ENCODE measurements around the gene GRB14.
A peak's percentile ranks its signal among the peaks of the same experiment; 100 is the strongest.
"Not testable (repeated sequence)": the region's sequence is repeated elsewhere in the genome, so short reads cannot be mapped to it uniquely, and the experiment has no call there.

The GRB14 gene

DNA sequence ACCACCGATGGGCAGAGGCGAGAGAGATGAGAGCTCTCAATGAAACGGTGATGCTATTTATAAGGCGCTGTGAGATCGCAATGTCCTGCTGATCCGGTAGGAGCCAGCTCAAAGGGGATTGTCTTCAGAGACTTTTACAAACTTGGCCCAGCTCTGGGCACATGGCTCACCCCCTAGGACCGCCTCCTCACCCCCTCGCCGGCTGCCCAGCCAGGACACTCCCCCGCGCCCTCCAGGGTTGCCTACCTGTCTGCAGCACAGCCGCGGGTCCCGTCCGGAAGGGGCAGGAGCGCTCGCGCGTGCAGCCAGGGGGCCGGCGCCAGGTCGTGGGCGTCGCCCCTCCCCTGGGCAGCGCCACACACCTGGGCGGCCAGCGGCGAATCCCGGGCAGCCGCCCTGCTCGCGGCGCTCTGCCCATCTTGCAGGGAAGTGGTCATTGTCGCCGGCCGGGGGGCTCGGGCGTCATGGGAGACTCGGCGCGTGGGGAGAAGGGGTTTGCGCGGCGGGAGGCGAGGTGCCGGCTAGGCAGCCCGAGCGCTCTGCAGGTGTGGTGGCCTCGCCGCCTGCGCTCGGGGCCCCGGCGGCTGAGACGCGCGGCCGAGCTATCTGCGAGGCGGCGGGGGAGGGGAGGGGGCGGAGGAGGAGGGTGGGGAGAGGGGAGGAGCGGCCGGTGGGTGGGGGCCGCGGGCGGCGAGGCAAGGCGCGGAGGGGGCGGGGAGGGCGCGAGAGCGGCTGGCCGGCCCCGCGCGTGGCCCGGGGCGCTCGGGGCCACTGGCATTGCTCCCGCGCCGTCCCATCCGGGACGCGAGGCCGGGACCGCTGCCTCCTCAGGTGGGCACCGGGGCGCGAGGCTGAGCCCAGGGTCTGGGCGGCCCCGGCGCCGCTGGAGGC lies at the start of gene GRB14:
Gene GRB14, minus strand, starts transcription at position 610 of the 891 bp plus-strand sequence. Its CDS starts 173 bp downstream, at position 437.
- DNase-seq (ENCODE audit: low read depth, low spot score) = peak; percentile 75

DNA sequence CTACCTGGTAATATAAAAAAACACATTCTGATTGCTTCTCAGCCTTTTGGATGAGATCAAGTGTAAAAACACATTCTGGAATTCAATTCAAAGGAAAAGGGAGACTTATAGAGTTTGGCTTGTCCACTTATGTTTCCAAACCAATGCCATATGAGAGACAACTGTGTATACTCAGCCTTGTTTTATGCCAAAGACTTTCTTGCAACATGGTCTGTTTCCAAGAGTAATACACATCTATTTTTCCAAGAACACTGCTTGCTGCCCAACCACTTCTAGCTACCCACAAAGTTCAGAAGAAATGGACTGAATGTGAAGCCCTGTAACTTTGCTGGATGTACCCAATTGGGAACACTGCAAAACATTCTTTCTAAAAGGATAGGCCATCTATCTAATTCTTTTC lies 48.0 kb upstream of the GRB14 start:
- no peak for DNase-seq (ENCODE audit: low read depth, low spot score)

DNA sequence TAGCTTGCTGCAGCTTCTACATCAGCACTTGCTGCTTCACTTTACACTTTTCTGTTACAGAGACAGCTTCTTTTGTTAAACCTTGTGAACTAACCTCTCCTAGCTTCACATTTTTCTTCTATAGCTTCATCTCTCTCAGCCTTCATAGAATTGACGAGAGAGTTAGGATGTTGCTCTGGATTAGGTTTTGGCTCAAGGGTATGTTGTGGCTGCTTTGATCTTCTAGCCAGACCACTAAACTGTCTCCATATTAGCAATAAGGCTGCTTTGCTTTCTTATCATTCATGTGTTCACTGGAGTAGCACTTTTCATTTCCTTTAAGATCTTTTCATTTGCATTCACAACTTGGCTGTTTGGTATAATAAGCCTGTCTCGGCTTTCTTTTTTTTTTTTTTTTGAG lies 46.3 kb upstream of the GRB14 start:
- no peak for DNase-seq (ENCODE audit: low read depth, low spot score)

DNA sequence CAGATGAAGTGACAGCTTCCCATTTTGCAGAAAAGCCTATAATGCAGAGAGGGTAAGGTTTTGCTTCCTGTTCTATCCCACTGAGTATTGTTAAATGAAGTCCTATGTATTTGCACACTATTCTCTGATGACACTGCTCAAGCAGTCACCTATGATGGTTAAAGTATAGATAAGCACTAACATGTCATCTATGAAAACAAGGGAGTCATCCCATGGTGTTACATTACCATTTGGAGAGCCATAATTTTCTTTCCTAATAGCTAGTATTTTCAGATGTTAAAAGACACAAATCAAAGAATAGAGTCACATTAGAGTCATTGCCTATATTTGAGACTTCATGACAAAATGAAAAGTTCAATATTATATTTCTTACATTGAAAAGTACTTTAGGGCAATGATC lies 42.8 kb upstream of the GRB14 start:
- DNase-seq (ENCODE audit: low read depth, low spot score) = no peak

DNA sequence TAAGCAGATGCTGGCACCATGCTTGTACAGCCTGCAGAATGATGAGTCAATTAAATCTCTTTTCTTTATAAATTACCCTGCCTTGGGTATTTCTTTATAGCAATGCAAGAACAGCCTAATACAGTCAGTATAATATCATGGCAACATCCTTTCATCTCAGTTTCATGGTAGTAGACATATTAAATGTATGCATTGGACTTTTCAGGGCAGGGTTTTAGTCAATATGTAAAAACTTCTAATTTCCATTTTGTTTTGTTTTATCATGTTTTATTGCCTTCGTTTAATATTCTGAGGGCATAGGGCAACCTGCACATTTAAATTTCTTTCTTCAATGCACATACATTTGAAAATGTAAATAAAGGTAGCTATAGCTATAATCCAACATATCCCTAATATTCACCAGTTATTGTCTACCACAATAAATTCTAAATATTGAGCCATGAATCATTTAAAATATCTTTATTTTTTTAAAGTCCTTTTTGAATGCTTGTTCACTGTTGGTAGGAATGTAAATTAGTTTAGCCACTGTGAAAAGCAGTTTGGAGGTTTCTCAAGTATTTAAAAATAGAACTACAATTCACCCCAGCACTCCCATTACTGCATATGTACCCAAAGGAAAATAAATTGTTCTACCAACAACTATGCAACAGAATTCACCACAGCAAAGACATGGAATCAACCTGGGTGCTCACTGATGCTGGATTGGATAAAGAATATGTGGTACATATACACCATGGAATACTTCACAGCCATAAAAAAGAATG lies 41.8 kb upstream of the GRB14 start:
- no peak for DNase-seq (ENCODE audit: low read depth, low spot score)

DNA sequence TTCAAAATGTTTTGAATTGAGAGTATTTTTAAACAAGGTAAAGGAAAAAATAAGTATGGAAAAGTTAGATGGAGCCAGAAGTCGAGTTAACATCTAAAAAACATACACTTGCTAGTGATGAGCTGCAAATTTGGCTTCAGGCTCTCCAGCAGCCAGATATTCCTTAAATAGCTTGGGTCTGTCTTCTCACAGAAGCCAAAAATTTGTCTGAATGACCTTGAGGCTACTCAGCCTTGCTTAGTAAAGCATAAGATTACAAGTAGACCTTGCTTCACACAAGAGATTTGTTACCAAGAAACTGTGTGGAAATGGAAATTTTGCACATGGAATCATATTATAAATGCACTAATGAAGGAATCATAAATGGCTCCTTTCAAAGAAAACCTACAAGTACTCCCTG lies 40.8 kb upstream of the GRB14 start:
- no peak for DNase-seq (ENCODE audit: low read depth, low spot score)

DNA sequence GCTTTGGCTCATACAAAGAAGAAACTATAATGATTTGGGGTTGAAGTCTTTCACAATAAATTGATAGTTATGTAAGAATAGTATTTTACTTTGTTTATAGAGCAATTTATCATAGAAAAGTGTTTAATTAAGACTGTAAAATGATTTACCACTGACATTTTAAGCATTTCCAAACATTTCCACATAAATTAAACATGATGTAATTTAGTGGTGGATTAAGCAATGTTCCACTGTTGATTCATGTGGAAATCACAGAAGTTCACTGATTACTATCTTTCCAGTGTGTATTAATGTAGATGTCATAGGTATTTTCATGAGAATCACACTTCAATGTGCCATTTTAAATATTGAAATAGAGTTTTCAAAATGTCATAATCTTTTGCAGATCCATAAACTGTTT lies 40.1 kb upstream of the GRB14 start:
- no peak for DNase-seq (ENCODE audit: low read depth, low spot score)

DNA sequence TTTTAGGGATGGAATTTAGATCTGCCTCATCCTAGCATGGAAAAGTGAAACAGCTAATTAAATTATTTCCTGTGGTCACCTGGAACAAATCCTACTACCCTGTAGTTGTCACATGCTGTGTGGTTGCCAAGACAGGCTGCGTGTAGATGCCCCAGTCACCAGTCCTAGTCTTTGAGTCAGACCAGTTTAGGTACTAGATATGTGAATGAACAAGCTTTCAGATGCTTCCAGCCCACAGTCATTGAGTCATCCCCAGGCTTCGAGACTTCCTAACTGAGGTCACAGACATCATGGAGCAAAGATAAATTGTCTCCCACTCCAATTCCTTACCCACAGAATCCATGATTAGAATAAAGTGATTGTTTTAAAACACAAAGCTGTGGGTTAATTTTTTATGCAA lies 35.8 kb upstream of the GRB14 start:
- no peak for DNase-seq (ENCODE audit: low read depth, low spot score)

DNA sequence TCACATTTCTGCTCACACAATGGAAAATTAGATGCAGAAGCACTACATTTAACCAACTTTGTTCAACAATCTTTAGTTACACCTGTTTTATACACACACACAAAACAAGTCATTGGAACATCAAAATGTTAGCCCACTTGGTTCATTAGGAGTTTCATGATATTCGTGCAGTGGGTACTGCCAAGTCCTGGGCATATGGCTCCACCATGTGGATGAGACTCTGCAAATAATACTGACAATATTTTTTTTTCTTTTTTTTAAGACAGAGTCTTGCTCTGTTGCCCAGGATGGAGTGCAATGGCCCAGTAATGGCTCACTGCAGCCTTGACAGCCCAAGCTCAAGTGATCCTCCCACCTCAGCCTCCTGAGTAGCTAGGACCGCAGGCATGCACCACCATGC lies 34.5 kb upstream of the GRB14 start:
- no peak for DNase-seq (ENCODE audit: low read depth, low spot score)

DNA sequence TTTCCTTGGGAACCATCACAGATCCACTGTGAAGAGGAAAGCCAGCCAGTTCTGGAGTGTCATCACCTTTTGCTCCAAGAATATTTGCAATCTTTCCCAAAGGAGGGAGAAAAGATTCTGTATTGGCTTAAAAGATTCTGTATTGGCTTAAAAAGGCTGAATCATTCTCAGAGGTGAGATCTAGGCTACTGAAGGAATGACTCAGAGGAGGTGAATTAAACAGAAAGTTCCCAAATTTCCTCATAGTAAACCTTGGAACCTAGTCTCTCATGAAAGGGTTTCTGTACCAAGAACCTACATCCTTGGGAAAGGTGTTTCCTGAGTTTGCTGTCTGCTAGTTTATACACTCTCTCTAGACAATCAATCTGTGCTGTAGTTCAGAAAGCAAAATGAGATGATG lies 34.1 kb upstream of the GRB14 start:
- no peak for DNase-seq (ENCODE audit: low read depth, low spot score)

DNA sequence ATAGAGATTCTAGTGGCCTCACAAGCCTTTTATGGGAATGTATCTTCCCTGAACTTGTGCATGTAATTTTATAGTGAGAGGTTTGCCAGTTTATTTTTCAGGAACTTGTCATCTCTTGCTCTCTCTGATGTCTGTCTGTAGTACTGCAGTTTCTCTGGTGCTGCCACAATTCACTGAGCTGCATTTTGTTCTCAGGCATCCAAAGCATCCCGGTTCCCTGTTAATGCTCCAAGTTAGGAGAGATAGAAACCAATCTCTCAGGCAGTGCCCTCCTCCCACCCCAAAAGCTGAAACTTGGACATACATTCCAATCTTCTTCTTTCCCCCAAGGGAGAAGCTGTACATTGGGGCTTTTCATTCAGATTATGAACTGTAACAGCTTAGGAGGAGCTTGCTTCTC lies 30.1 kb upstream of the GRB14 start:
- no peak for DNase-seq (ENCODE audit: low read depth, low spot score)

DNA sequence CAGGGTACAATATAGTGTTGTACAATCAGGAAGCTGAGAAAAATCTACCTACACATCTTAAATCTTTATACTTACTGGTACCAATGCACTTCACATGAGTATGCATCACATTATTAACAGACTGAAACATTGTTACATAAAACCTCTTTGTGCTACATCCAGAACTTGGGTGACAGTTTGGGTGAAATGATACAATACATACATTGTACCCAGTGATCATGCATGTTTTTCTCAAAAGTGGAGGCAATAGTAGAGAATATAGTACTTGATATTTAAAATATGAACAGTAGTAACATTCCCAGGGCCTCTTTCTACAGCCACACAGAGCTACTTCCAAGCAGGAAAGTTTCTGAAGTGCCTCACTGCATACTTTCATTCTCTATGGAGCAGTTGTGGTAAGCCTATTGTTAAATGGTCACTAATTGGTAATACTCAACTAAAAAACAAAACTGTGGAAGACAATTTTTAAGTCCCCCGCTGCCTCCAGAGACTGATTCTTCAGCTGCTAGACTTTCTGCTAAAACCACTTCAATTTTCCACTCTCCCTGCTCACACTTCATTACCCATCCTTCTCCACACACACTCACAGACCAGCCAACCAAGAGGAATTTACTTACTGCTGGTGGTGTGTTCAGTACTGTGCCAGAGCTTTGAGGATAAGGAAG lies 22.9 kb upstream of the GRB14 start:
- DNase-seq (ENCODE audit: low read depth, low spot score) = no peak

DNA sequence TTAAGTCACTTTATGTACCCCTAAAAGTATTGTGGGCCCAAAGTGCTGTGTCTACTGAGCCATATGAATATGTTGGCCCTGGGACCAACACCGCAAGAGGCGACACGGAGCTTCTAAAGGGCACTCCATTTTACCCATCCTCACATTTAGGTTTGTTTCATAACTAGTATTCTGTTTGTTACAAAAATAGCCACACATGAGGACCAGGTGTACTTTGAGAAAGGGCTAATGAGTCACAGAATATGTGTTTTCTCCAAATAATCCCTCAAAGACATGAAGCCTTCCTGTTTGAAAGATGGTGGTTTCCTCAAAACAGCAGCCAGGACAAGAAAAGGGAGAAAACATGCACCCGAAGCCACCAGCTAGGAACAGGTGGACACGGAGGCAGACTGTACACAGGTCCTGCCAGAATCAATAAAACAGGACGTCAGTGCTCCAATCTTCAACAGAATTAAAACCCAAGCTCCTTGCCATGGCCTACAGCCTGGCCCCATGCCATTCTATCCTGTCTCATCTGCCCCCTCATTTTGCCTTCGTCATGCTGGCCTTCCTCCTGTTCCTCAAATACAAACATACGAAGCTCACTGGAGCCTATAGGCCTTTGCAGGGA lies 21.8 kb upstream of the GRB14 start:
- no peak for DNase-seq (ENCODE audit: low read depth, low spot score)

DNA sequence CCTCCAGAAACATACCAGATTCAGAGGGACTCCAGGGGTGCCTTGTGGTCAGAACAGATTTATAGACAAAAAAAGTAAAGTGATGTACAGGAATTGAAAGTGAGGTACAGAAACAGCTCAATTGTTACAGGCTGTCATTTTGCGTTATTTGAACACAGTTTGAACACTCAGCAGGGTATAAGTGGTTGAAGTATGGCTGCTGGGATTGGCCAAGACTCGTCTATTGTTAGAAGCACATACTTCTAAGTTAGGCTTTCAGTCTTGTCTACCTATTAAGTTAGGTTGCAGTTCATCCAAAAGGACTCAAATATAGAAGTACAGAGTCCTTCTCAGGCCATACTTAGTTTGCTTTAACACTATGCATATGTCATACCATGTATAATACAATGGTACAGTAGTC lies 21.0 kb upstream of the GRB14 start:
- DNase-seq (ENCODE audit: low read depth, low spot score) = no peak

DNA sequence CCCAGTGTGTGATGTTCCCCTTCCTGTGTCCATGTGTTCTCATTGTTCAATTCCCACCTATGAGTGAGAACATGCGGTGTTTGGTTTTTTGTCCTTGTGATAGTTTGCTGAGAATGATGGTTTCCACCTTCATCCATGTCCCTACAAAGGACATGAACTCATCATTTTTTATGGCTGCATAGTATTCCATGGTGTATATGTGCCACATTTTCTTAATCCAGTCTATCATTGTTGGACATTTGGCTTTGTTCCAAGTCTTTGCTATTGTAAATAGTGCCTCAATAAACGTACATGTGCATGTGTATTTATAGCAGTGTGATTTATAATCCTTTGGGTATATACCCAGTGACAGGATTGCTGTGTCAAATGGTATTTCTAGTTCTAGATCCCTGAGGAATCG lies 7.0 kb upstream of the GRB14 start:
- not testable (repeated sequence) for DNase-seq (ENCODE audit: low read depth, low spot score)

DNA sequence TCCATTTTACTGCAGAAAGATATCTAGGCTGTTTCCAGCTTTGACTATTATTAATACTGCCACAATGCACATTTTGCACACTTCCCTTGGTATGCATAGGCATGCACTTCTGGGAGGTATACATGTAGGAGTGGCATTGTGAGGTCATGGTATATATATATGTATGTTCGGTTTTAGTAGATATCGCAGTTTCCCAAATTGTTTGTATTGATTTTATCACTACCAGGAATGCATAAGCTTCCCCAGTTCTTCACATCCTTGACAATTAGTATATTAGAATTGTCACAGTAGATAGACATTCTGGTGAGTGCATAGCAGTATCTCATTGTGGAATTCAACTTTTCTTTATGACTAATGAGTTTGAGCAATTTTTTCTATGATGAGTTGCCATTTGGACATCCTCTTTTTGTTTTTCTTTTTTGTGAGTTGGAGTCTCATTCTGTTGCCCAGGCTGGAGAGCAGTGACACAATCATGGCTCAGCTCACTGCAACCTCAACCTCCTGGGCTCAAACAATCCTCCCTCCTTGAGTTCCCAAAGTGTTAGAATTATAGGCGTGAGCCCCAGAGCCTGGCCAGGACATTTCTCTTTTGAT lies 4.2 kb upstream of the GRB14 start:
- no peak for DNase-seq (ENCODE audit: low read depth, low spot score)

DNA sequence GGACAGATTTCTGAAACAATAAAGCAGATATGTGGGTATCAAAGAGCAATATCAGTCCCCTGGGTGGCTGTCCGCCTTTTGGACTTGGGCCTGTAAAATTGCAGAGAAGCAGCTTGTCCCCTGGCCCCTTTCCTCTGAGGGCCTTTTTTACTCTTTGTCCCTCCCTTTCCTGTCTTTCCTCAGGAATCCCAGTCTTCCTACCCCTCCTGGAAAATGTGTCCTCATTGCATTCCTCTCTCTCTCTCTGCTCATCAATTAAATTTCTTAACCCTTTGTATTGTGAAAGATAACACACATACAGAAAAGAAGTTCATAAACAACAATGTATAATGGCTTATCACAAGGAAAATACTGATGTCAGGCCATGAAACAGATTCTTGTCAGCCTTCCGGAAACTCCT lies 3.0 kb upstream of the GRB14 start:
- no peak for DNase-seq (ENCODE audit: low read depth, low spot score)

DNA sequence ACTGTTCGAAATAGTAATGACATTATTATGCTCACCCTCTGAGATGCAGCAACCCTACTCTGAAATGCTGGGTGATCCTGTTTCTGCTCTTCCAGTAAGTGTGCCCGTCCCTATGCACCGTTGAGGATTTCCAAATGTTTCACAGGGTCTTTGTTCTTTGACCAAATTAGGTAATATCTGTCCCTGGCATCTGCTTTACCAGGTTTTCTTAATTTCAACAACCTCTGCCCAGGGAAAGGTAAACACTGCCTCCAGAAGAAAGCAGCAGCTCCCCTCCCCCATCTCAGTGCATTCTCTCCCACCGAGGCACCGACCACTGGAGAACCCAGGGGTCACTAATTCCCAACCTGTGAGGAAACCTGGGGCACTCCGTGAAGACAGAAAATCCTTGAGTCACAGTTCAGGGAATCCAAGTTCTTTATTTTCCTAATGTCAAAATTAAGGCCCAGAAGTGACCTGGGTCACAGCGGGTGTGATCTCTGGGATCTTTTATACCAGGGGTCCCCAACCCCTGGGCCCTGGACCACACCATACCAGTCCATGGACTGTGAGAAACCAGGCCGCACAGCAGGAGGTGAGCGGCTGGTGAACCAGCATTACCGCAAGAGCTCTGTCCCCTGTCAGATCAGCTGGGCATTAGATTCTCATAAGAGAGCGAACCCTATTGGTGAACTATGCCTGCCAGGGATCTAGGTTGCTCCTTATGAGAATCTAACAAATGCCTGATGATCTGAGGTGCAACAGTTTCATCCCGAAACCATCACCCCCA lies 1.2 kb upstream of the GRB14 start:
- peak; percentile 16 for DNase-seq (ENCODE audit: low read depth, low spot score)

DNA sequence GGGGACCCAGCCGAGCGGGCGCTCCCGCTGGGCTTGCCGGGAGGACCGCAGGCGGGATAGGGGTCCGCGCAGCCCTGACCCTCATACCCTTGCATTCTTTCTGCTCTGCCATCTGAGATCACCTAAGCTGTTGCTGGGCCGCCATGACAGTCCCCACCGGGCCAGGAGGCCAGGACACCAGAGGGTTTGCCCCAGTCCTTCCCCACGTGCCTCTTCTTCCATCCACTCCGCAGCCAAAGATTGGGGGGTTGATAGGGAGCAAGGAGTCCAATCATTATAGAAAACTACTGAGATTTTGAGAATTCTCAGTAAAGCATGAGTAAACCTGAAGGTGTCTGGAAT lies 453 bp upstream of the GRB14 start:
- DNase-seq (ENCODE audit: low read depth, low spot score) = peak; percentile 43

DNA sequence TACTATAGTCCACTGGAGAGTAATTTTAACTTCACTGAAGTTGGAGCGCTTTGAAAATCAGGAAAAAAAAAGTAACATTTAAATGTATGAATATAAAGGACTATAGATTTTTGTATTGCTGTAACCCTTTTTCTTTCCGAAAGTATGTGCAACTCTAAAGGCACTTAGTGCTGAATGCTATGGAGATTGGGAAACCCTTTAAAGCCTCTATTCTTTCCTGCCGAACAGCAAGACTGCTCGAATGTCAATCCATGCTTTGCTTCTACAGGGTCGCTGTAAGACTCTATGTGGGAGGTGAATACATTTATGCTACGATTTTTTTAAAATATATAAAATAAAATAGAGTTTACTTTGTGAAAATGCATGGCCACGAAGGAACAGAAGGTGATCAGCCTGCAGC lies 825 bp downstream of the GRB14 start:
- DNase-seq (ENCODE audit: low read depth, low spot score) = no peak

DNA sequence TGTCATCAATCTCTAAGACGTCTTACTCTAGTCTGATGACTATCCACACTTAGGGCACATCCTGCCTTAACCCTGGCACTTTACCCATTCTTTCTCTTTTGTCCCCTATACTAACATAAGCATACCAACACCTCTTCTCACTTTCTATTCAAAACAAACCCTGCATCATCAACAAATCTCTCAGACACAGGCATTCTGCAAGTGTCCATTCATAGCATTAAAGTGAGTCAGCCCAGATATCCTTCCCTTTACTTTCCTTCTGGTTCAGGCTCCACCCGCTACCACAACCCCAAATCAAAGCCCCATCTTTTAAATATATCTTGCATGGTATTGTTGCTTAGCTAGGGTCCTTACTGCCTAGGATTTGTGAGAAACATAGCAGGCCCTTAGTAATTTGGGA lies 3.8 kb downstream of the GRB14 start:
- DNase-seq (ENCODE audit: low read depth, low spot score) = no peak

All from ELF-1 (cell line).